ENCODE results near the gene GGCX. TPM values are rescaled to one million over a fixed set of nuclear protein-coding genes. Genes with fewer than 3 reads are reported as not detected.

GGCX gene
- total and polyA plus RNA-seq, 9 of the 15 experiments (the other 6 are each of a cell fraction or from before 2014, with no cell fraction given), result 14.4 to 47.1 (median 28.1) TPM

Small RNA genes lying within 50 kb of the gene (small RNA-seq; reads per million reads assigned to genes)
- not detected for gene RN7SL126P

Other genes with a start within 250 kb of the GGCX start
Only the 7 nearest of the 15 such genes appear.
- 176 and 192 TPM in 2 replicates for gene MAT2A, start 22.3 kb downstream of the GGCX start, total RNA-seq (2014; rRNA removed)
- gene MAT2A, start 22.3 kb downstream of the GGCX start, total RNA-seq (2014; rRNA removed; fragmentation: Illumina TruSeq; extraction: Trizol), result 236 and 242 TPM in 2 replicates
- gene MAT2A, start 22.3 kb downstream of the GGCX start, total RNA-seq (2015; rRNA removed; fragmentation: Illumina TruSeq; extraction: Trizol), result 215 and 240 TPM in 2 replicates
- gene MAT2A, start 22.3 kb downstream of the GGCX start, total RNA-seq (2021), result 376 and 394 TPM in 2 replicates
- 606 and 1,027 TPM in 2 replicates for gene MAT2A, start 22.3 kb downstream of the GGCX start, polyA plus RNA-seq (2011; rRNA removed)
- 324 and 385 TPM in 2 replicates for gene MAT2A, start 22.3 kb downstream of the GGCX start, polyA plus RNA-seq (2014; fragmentation: Illumina TruSeq; extraction: Trizol)
- 100 to 1,000 TPM; 130 to 197 TPM for gene MAT2A, start 22.3 kb downstream of the GGCX start, polyA plus RNA-seq (2014; fragmentation: Nextera tagmentation; extraction: Ambion mirVana)
- 582 and 610 TPM in 2 replicates for gene MAT2A, start 22.3 kb downstream of the GGCX start, polyA plus RNA-seq (2014; rRNA removed)
- 146 and 183 TPM in 2 replicates for gene VAMP8, start 16.1 kb upstream of the GGCX start, total RNA-seq (2014; rRNA removed)
- 107 and 129 TPM in 2 replicates for gene VAMP8, start 16.1 kb upstream of the GGCX start, total RNA-seq (2014; rRNA removed; fragmentation: Illumina TruSeq; extraction: Trizol)
- 96.4 and 109 TPM in 2 replicates for gene VAMP8, start 16.1 kb upstream of the GGCX start, total RNA-seq (2015; rRNA removed; fragmentation: Illumina TruSeq; extraction: Trizol)
- 140 and 149 TPM in 2 replicates for gene VAMP8, start 16.1 kb upstream of the GGCX start, total RNA-seq (2021)
- 184 and 340 TPM in 2 replicates for gene VAMP8, start 16.1 kb upstream of the GGCX start, polyA plus RNA-seq (2011; rRNA removed)
- 301 and 302 TPM in 2 replicates for gene VAMP8, start 16.1 kb upstream of the GGCX start, polyA plus RNA-seq (2014; fragmentation: Illumina TruSeq; extraction: Trizol)
- 100 to 1,000 TPM; 566 to 571 TPM for gene VAMP8, start 16.1 kb upstream of the GGCX start, polyA plus RNA-seq (2014; fragmentation: Nextera tagmentation; extraction: Ambion mirVana)
- 248 and 255 TPM in 2 replicates for gene VAMP8, start 16.1 kb upstream of the GGCX start, polyA plus RNA-seq (2014; rRNA removed)
- gene VAMP5, start 22.9 kb upstream of the GGCX start, total RNA-seq (2014; rRNA removed), result 0.41 and 0.59 TPM in 2 replicates
- not detected in 2 replicates for gene VAMP5, start 22.9 kb upstream of the GGCX start, total RNA-seq (2014; rRNA removed; fragmentation: Illumina TruSeq; extraction: Trizol)
- not detected in 2 replicates for gene VAMP5, start 22.9 kb upstream of the GGCX start, total RNA-seq (2015; rRNA removed; fragmentation: Illumina TruSeq; extraction: Trizol)
- 0.85 and 1.1 TPM in 2 replicates for gene VAMP5, start 22.9 kb upstream of the GGCX start, total RNA-seq (2021)
- gene VAMP5, start 22.9 kb upstream of the GGCX start, polyA plus RNA-seq (2011; rRNA removed), result 1.5 and 1.9 TPM in 2 replicates
- 0.39 and 0.54 TPM in 2 replicates for gene VAMP5, start 22.9 kb upstream of the GGCX start, polyA plus RNA-seq (2014; fragmentation: Illumina TruSeq; extraction: Trizol)
- 1 to 10 TPM; 1.5 to 1.9 TPM for gene VAMP5, start 22.9 kb upstream of the GGCX start, polyA plus RNA-seq (2014; fragmentation: Nextera tagmentation; extraction: Ambion mirVana)
- gene VAMP5, start 22.9 kb upstream of the GGCX start, polyA plus RNA-seq (2014; rRNA removed), result 0.34 and 1.5 TPM in 2 replicates
- 189 and 243 TPM in 2 replicates for gene RNF181, start 34.3 kb upstream of the GGCX start, total RNA-seq (2014; rRNA removed)
- gene RNF181, start 34.3 kb upstream of the GGCX start, total RNA-seq (2014; rRNA removed; fragmentation: Illumina TruSeq; extraction: Trizol), result 181 and 208 TPM in 2 replicates
- gene RNF181, start 34.3 kb upstream of the GGCX start, total RNA-seq (2015; rRNA removed; fragmentation: Illumina TruSeq; extraction: Trizol), result 150 and 156 TPM in 2 replicates
- 139 and 158 TPM in 2 replicates for gene RNF181, start 34.3 kb upstream of the GGCX start, total RNA-seq (2021)
- gene RNF181, start 34.3 kb upstream of the GGCX start, polyA plus RNA-seq (2011; rRNA removed), result 324 and 492 TPM in 2 replicates
- gene RNF181, start 34.3 kb upstream of the GGCX start, polyA plus RNA-seq (2014; fragmentation: Illumina TruSeq; extraction: Trizol), result 253 and 256 TPM in 2 replicates
- 100 to 1,000 TPM; 425 to 485 TPM for gene RNF181, start 34.3 kb upstream of the GGCX start, polyA plus RNA-seq (2014; fragmentation: Nextera tagmentation; extraction: Ambion mirVana)
- gene RNF181, start 34.3 kb upstream of the GGCX start, polyA plus RNA-seq (2014; rRNA removed), result 289 and 334 TPM in 2 replicates
- 8.4 and 12.9 TPM in 2 replicates for gene TMEM150A, start 41.2 kb upstream of the GGCX start, total RNA-seq (2014; rRNA removed)
- gene TMEM150A, start 41.2 kb upstream of the GGCX start, total RNA-seq (2014; rRNA removed; fragmentation: Illumina TruSeq; extraction: Trizol), result 3.6 and 6.0 TPM in 2 replicates
- 7.4 and 8.4 TPM in 2 replicates for gene TMEM150A, start 41.2 kb upstream of the GGCX start, total RNA-seq (2015; rRNA removed; fragmentation: Illumina TruSeq; extraction: Trizol)
- 13.3 and 15.5 TPM in 2 replicates for gene TMEM150A, start 41.2 kb upstream of the GGCX start, total RNA-seq (2021)
- 8.9 and 9.6 TPM in 2 replicates for gene TMEM150A, start 41.2 kb upstream of the GGCX start, polyA plus RNA-seq (2011; rRNA removed)
- 17.1 and 20.8 TPM in 2 replicates for gene TMEM150A, start 41.2 kb upstream of the GGCX start, polyA plus RNA-seq (2014; fragmentation: Illumina TruSeq; extraction: Trizol)
- gene TMEM150A, start 41.2 kb upstream of the GGCX start, polyA plus RNA-seq (2014; fragmentation: Nextera tagmentation; extraction: Ambion mirVana), result 1 to 10 TPM; 3.9 to 5.3 TPM
- gene TMEM150A, start 41.2 kb upstream of the GGCX start, polyA plus RNA-seq (2014; rRNA removed), result 12.9 and 16.2 TPM in 2 replicates
- 22.1 and 33.2 TPM in 2 replicates for gene C2orf68, start 50.6 kb upstream of the GGCX start, total RNA-seq (2014; rRNA removed)
- 29.4 and 31.7 TPM in 2 replicates for gene C2orf68, start 50.6 kb upstream of the GGCX start, total RNA-seq (2014; rRNA removed; fragmentation: Illumina TruSeq; extraction: Trizol)
- gene C2orf68, start 50.6 kb upstream of the GGCX start, total RNA-seq (2015; rRNA removed; fragmentation: Illumina TruSeq; extraction: Trizol), result 26.8 and 30.1 TPM in 2 replicates
- gene C2orf68, start 50.6 kb upstream of the GGCX start, total RNA-seq (2021), result 36.6 and 41.6 TPM in 2 replicates
- gene C2orf68, start 50.6 kb upstream of the GGCX start, polyA plus RNA-seq (2011; rRNA removed), result 32.6 and 50.0 TPM in 2 replicates
- gene C2orf68, start 50.6 kb upstream of the GGCX start, polyA plus RNA-seq (2014; fragmentation: Illumina TruSeq; extraction: Trizol), result 31.7 and 31.8 TPM in 2 replicates
- 10 to 100 TPM; 33.1 to 33.4 TPM for gene C2orf68, start 50.6 kb upstream of the GGCX start, polyA plus RNA-seq (2014; fragmentation: Nextera tagmentation; extraction: Ambion mirVana)
- 27.5 and 31.5 TPM in 2 replicates for gene C2orf68, start 50.6 kb upstream of the GGCX start, polyA plus RNA-seq (2014; rRNA removed)
- 145 and 183 TPM in 2 replicates for gene USP39, start 54.7 kb upstream of the GGCX start, total RNA-seq (2014; rRNA removed)
- gene USP39, start 54.7 kb upstream of the GGCX start, total RNA-seq (2014; rRNA removed; fragmentation: Illumina TruSeq; extraction: Trizol), result 119 and 123 TPM in 2 replicates
- 128 and 131 TPM in 2 replicates for gene USP39, start 54.7 kb upstream of the GGCX start, total RNA-seq (2015; rRNA removed; fragmentation: Illumina TruSeq; extraction: Trizol)
- gene USP39, start 54.7 kb upstream of the GGCX start, total RNA-seq (2021), result 121 and 124 TPM in 2 replicates
- gene USP39, start 54.7 kb upstream of the GGCX start, polyA plus RNA-seq (2011; rRNA removed), result 103 and 153 TPM in 2 replicates
- 152 and 167 TPM in 2 replicates for gene USP39, start 54.7 kb upstream of the GGCX start, polyA plus RNA-seq (2014; fragmentation: Illumina TruSeq; extraction: Trizol)
- gene USP39, start 54.7 kb upstream of the GGCX start, polyA plus RNA-seq (2014; fragmentation: Nextera tagmentation; extraction: Ambion mirVana), result 10 to 100 TPM; 63.3 to 68.4 TPM
- gene USP39, start 54.7 kb upstream of the GGCX start, polyA plus RNA-seq (2014; rRNA removed), result 130 and 144 TPM in 2 replicates

Measured in K562 (cell line).